ENCODE results near the gene OXER1.

GRCh38 chr2:42723465-42723864 is 40.5 kb downstream of the OXER1 start:
- TF ChIP-seq CTCF (tag by site-specific recombination; IDR thresholded peaks at IDR 0.05), result no peak
- TF ChIP-seq ZNF132 (tag by site-specific recombination; IDR thresholded peaks at IDR 0.05; ENCODE audit: borderline replicate concordance), result no peak
- TF ChIP-seq ZNF157 (tag by site-specific recombination; IDR thresholded peaks at IDR 0.05), result no peak
- TF ChIP-seq BCL11A (tag by site-specific recombination; IDR thresholded peaks at IDR 0.05; ENCODE audit: low read depth), result no peak
- no peak for TF ChIP-seq ZNF501 (tag by site-specific recombination; IDR thresholded peaks at IDR 0.05)
- no peak for TF ChIP-seq ZFP69B (tag by site-specific recombination; IDR thresholded peaks at IDR 0.05)
- TF ChIP-seq, protein P1, sequence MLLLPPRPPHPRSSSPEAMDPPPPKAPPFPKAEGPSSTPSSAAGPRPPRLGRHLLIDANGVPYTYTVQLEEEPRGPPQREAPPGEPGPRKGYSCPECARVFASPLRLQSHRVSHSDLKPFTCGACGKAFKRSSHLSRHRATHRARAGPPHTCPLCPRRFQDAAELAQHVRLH (tag by site-specific recombination; IDR thresholded peaks at IDR 0.05), result no peak
- TF ChIP-seq ZNF707 (tag by site-specific recombination; IDR thresholded peaks at IDR 0.05), result no peak
- TF ChIP-seq ZNF311 (tag by site-specific recombination; IDR thresholded peaks at IDR 0.05; ENCODE audit: borderline replicate concordance), result no peak
- TF ChIP-seq, protein P2, sequence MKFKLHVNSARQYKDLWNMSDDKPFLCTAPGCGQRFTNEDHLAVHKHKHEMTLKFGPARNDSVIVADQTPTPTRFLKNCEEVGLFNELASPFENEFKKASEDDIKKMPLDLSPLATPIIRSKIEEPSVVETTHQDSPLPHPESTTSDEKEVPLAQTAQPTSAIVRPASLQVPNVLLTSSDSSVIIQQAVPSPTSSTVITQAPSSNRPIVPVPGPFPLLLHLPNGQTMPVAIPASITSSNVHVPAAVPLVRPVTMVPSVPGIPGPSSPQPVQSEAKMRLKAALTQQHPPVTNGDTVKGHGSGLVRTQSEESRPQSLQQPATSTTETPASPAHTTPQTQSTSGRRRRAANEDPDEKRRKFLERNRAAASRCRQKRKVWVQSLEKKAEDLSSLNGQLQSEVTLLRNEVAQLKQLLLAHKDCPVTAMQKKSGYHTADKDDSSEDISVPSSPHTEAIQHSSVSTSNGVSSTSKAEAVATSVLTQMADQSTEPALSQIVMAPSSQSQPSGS (tag by site-specific recombination; IDR thresholded peaks at IDR 0.05; ENCODE audit: low read depth), result no peak
- no peak for TF ChIP-seq ZNF302 (tag by site-specific recombination; IDR thresholded peaks at IDR 0.05; ENCODE audit: low read depth)

Measured in HEK293 (cell line).